H1 (cell line): Measurements from ENCODE around the gene GAP43. TPM values are rescaled to one million over a fixed set of nuclear protein-coding genes. Genes with fewer than 3 reads are reported as not detected.

Source experiments
- polyA plus RNA-seq, 7 experiments: library from polyadenylated mRNA; depleted of rRNA in 3 of 7; stranded (reverse) in 5 of 7; unstranded in 2 of 7; fragments of >200 nt in 5 of 7; fragments of 200-250 nt in 2 of 7; gene quantifications; 1 replicate in 5 of 7; 2 replicates in 1 of 7; 4 replicates in 1 of 7; pipeline versions ENCODE4 v1.2.1 to v1.2.3, GENCODE V29; 2011 to 2013; ENCODE audit warnings: missing spikeins in 2 of 7, mixed read lengths in 2 of 7
- total RNA-seq: library from RNA; stranded (reverse); fragmentation: NEBNext Ultra II Directional; extraction: Animal tissue kit (Norgen Biotek cat#: 25700); gene quantifications from 2 replicates; pipeline ENCODE4 v1.2.1, GENCODE V29; 2021
- TF ChIP-seq, protein P1 (sequence below): fragments of 300-600 bp; sonication (generic); IDR thresholded peaks from 2 replicates; pipeline ENCODE4 v1.7.1; 2012; ENCODE audit warnings: low read length, moderate library complexity, mild to moderate bottlenecking, inconsistent platforms; ENCODE audit not compliant: insufficient replicate concordance

The GAP43 gene
- total and polyA plus RNA-seq, 2 of the 8 experiments (the other 6 are each of a cell fraction or from before 2014, with no cell fraction given): 11.2 to 21.9 TPM

GRCh38 chr3:115662356-115662755 lies 39.0 kb downstream of the GAP43 start (continued):
- TF ChIP-seq, protein P1, sequence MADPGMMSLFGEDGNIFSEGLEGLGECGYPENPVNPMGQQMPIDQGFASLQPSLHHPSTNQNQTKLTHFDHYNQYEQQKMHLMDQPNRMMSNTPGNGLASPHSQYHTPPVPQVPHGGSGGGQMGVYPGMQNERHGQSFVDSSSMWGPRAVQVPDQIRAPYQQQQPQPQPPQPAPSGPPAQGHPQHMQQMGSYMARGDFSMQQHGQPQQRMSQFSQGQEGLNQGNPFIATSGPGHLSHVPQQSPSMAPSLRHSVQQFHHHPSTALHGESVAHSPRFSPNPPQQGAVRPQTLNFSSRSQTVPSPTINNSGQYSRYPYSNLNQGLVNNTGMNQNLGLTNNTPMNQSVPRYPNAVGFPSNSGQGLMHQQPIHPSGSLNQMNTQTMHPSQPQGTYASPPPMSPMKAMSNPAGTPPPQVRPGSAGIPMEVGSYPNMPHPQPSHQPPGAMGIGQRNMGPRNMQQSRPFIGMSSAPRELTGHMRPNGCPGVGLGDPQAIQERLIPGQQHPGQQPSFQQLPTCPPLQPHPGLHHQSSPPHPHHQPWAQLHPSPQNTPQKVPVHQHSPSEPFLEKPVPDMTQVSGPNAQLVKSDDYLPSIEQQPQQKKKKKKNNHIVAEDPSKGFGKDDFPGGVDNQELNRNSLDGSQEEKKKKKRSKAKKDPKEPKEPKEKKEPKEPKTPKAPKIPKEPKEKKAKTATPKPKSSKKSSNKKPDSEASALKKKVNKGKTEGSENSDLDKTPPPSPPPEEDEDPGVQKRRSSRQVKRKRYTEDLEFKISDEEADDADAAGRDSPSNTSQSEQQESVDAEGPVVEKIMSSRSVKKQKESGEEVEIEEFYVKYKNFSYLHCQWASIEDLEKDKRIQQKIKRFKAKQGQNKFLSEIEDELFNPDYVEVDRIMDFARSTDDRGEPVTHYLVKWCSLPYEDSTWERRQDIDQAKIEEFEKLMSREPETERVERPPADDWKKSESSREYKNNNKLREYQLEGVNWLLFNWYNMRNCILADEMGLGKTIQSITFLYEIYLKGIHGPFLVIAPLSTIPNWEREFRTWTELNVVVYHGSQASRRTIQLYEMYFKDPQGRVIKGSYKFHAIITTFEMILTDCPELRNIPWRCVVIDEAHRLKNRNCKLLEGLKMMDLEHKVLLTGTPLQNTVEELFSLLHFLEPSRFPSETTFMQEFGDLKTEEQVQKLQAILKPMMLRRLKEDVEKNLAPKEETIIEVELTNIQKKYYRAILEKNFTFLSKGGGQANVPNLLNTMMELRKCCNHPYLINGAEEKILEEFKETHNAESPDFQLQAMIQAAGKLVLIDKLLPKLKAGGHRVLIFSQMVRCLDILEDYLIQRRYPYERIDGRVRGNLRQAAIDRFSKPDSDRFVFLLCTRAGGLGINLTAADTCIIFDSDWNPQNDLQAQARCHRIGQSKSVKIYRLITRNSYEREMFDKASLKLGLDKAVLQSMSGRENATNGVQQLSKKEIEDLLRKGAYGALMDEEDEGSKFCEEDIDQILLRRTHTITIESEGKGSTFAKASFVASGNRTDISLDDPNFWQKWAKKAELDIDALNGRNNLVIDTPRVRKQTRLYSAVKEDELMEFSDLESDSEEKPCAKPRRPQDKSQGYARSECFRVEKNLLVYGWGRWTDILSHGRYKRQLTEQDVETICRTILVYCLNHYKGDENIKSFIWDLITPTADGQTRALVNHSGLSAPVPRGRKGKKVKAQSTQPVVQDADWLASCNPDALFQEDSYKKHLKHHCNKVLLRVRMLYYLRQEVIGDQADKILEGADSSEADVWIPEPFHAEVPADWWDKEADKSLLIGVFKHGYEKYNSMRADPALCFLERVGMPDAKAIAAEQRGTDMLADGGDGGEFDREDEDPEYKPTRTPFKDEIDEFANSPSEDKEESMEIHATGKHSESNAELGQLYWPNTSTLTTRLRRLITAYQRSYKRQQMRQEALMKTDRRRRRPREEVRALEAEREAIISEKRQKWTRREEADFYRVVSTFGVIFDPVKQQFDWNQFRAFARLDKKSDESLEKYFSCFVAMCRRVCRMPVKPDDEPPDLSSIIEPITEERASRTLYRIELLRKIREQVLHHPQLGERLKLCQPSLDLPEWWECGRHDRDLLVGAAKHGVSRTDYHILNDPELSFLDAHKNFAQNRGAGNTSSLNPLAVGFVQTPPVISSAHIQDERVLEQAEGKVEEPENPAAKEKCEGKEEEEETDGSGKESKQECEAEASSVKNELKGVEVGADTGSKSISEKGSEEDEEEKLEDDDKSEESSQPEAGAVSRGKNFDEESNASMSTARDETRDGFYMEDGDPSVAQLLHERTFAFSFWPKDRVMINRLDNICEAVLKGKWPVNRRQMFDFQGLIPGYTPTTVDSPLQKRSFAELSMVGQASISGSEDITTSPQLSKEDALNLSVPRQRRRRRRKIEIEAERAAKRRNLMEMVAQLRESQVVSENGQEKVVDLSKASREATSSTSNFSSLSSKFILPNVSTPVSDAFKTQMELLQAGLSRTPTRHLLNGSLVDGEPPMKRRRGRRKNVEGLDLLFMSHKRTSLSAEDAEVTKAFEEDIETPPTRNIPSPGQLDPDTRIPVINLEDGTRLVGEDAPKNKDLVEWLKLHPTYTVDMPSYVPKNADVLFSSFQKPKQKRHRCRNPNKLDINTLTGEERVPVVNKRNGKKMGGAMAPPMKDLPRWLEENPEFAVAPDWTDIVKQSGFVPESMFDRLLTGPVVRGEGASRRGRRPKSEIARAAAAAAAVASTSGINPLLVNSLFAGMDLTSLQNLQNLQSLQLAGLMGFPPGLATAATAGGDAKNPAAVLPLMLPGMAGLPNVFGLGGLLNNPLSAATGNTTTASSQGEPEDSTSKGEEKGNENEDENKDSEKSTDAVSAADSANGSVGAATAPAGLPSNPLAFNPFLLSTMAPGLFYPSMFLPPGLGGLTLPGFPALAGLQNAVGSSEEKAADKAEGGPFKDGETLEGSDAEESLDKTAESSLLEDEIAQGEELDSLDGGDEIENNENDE: no peak
